HEK293 (cell line): ENCODE data around the gene ADCY1.
"Not testable (repeated sequence)": the region's sequence is repeated elsewhere in the genome, so short reads cannot be mapped to it uniquely, and the experiment has no call there.

ENCODE experiments used
- CTCF ChIP-seq: fragments of 450-650 bp; formaldehyde crosslinking; IDR thresholded peaks from 2 replicates; pipeline ENCODE4 v1.5.1; 2016; ENCODE audit warnings: missing biosample characterization, missing genetic modification characterization
- ELK4 ChIP-seq: IDR thresholded peaks from 2 replicates; pipeline ENCODE4 v1.6.1; 2011; ENCODE audit warnings: mild to moderate bottlenecking, low read depth, low read length, borderline replicate concordance
- KLF7 ChIP-seq: fragments of 450-650 bp; formaldehyde crosslinking; IDR thresholded peaks from 2 replicates; pipeline ENCODE4 v1.5.1; 2016; ENCODE audit warnings: missing biosample characterization, missing genetic modification characterization, borderline replicate concordance
- SCRT1 ChIP-seq: fragments of 450-650 bp; formaldehyde crosslinking; IDR thresholded peaks from 2 replicates; pipeline ENCODE4 v1.5.1; 2016; ENCODE audit warnings: missing biosample characterization, missing genetic modification characterization, borderline replicate concordance
- SETDB1 ChIP-seq: IDR thresholded peaks from one replicate; pipeline ENCODE4 v1.6.1; 2017; ENCODE audit warnings: mild to moderate bottlenecking, low read length, moderate library complexity, mixed read lengths; ENCODE audit not compliant: insufficient read length
- YY1 ChIP-seq: fragments of 450-650 bp; formaldehyde crosslinking; IDR thresholded peaks from 2 replicates; pipeline ENCODE4 v1.5.1; 2018; ENCODE audit warnings: missing biosample characterization, missing genetic modification characterization
- ZBTB8A ChIP-seq: fragments of 450-650 bp; formaldehyde crosslinking; IDR thresholded peaks from 2 replicates; pipeline ENCODE4 v1.5.1; 2016; ENCODE audit warnings: missing biosample characterization, missing genetic modification characterization
- ZNF112 ChIP-seq: fragments of 450-650 bp; formaldehyde crosslinking; IDR thresholded peaks from 2 replicates; pipeline ENCODE4 v1.5.0; 2017; ENCODE audit warnings: missing biosample characterization, missing genetic modification characterization
- ZNF138 ChIP-seq: fragments of 450-650 bp; formaldehyde crosslinking; IDR thresholded peaks from 2 replicates; pipeline ENCODE4 v1.5.1; 2016; ENCODE audit warnings: missing biosample characterization, missing genetic modification characterization, borderline replicate concordance
- ZNF416 ChIP-seq: fragments of 450-650 bp; formaldehyde crosslinking; IDR thresholded peaks from 2 replicates; pipeline ENCODE4 v1.5.1; 2016; ENCODE audit warnings: missing biosample characterization, missing genetic modification characterization
- ZNF433 ChIP-seq: fragments of 450-650 bp; formaldehyde crosslinking; IDR thresholded peaks from 2 replicates; pipeline ENCODE4 v1.5.1; 2016; ENCODE audit warnings: missing biosample characterization, missing genetic modification characterization, low read depth
- ZNF580 ChIP-seq: fragments of 450-650 bp; formaldehyde crosslinking; IDR thresholded peaks from 2 replicates; pipeline ENCODE4 v1.5.1; 2016; ENCODE audit warnings: missing biosample characterization, missing genetic modification characterization
- TF ChIP-seq, protein P1 (sequence below): fragments of 450-650 bp; IDR thresholded peaks from 2 replicates; pipeline ENCODE4 v1.5.1; 2018; ENCODE audit warnings: missing biosample characterization, mild to moderate bottlenecking, missing genetic modification characterization
- TF ChIP-seq, protein P2 (sequence below): fragments of 450-650 bp; formaldehyde crosslinking; IDR thresholded peaks from 2 replicates; pipeline ENCODE4 v1.5.1; 2016; ENCODE audit warnings: missing biosample characterization, missing genetic modification characterization, low read depth

- TF ChIP-seq CTCF; SETDB1; ZNF112 (tag by site-specific recombination); YY1 (tag by site-specific recombination); ELK4; SCRT1 (tag by site-specific recombination); ZNF416 (tag by site-specific recombination); ZNF138 (tag by site-specific recombination); ZNF433 (tag by site-specific recombination); ZNF580; KLF7 (tag by site-specific recombination); ZBTB8A (tag by site-specific recombination): not testable (repeated sequence)
- TF ChIP-seq, protein P1, sequence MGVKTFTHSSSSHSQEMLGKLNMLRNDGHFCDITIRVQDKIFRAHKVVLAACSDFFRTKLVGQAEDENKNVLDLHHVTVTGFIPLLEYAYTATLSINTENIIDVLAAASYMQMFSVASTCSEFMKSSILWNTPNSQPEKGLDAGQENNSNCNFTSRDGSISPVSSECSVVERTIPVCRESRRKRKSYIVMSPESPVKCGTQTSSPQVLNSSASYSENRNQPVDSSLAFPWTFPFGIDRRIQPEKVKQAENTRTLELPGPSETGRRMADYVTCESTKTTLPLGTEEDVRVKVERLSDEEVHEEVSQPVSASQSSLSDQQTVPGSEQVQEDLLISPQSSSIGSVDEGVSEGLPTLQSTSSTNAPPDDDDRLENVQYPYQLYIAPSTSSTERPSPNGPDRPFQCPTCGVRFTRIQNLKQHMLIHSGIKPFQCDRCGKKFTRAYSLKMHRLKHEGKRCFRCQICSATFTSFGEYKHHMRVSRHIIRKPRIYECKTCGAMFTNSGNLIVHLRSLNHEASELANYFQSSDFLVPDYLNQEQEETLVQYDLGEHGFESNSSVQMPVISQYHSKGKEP (tag by site-specific recombination), result not testable (repeated sequence)
- TF ChIP-seq, protein P2, sequence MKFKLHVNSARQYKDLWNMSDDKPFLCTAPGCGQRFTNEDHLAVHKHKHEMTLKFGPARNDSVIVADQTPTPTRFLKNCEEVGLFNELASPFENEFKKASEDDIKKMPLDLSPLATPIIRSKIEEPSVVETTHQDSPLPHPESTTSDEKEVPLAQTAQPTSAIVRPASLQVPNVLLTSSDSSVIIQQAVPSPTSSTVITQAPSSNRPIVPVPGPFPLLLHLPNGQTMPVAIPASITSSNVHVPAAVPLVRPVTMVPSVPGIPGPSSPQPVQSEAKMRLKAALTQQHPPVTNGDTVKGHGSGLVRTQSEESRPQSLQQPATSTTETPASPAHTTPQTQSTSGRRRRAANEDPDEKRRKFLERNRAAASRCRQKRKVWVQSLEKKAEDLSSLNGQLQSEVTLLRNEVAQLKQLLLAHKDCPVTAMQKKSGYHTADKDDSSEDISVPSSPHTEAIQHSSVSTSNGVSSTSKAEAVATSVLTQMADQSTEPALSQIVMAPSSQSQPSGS (tag by site-specific recombination), result not testable (repeated sequence)
These were observed 164.8 kb downstream of the ADCY1 start for GRCh38 chr7:45738920-45739319.
